Measurements from ENCODE around the gene TGFBR2.

DNA sequence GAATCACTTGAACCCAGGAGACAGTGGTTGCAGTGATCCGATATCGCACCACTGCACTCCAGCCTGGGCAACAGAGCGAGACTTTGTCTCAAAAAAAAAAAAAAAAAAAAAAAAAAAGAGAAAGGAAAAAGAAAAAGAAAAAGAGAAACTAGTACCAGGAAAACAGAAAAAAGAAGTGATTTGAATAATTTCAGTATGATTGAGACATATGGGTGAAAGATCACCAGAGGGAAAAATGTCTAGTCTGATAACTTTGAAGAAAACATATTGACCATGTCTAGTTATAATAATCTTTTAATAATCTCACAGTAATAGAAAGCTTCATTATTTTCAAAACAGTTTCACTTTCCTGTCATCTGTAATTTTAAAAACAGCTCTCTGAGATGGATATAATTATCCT, 16.4 kb downstream of the TGFBR2 start:
- TF ChIP-seq, protein P1, sequence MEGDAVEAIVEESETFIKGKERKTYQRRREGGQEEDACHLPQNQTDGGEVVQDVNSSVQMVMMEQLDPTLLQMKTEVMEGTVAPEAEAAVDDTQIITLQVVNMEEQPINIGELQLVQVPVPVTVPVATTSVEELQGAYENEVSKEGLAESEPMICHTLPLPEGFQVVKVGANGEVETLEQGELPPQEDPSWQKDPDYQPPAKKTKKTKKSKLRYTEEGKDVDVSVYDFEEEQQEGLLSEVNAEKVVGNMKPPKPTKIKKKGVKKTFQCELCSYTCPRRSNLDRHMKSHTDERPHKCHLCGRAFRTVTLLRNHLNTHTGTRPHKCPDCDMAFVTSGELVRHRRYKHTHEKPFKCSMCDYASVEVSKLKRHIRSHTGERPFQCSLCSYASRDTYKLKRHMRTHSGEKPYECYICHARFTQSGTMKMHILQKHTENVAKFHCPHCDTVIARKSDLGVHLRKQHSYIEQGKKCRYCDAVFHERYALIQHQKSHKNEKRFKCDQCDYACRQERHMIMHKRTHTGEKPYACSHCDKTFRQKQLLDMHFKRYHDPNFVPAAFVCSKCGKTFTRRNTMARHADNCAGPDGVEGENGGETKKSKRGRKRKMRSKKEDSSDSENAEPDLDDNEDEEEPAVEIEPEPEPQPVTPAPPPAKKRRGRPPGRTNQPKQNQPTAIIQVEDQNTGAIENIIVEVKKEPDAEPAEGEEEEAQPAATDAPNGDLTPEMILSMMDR (conservative IDR thresholded peaks at IDR 0.05 in 1 of 2, IDR thresholded peaks at IDR 0.05 in 1 of 2; ENCODE audit: extremely low read depth in 1 of 2, insufficient read depth in 1 of 2, low read depth in 1 of 2, low read length in 2 of 2), result no peak
- TF ChIP-seq EZH2 (IDR thresholded peaks at IDR 0.05; ENCODE audit: borderline replicate concordance, low read length), result no peak
